Measurements from ENCODE around the gene MYBPHL.

- TF ChIP-seq CTCF (IDR thresholded peaks at IDR 0.05) (no peak), POLR2A (IDR thresholded peaks at IDR 0.05) (no peak)
These were observed 7.1 kb downstream of the MYBPHL start for GRCh38 chr1:109299558-109300343.

All from uterus (tissue), 2 donors.